ENCODE data around the gene ZBP1. TPM values are rescaled to one million over a fixed set of nuclear protein-coding genes. Genes with fewer than 3 reads are reported as not detected.

The ZBP1 gene
- total RNA-seq, 1 experiment from 2014 or later, result not detected

DNA sequence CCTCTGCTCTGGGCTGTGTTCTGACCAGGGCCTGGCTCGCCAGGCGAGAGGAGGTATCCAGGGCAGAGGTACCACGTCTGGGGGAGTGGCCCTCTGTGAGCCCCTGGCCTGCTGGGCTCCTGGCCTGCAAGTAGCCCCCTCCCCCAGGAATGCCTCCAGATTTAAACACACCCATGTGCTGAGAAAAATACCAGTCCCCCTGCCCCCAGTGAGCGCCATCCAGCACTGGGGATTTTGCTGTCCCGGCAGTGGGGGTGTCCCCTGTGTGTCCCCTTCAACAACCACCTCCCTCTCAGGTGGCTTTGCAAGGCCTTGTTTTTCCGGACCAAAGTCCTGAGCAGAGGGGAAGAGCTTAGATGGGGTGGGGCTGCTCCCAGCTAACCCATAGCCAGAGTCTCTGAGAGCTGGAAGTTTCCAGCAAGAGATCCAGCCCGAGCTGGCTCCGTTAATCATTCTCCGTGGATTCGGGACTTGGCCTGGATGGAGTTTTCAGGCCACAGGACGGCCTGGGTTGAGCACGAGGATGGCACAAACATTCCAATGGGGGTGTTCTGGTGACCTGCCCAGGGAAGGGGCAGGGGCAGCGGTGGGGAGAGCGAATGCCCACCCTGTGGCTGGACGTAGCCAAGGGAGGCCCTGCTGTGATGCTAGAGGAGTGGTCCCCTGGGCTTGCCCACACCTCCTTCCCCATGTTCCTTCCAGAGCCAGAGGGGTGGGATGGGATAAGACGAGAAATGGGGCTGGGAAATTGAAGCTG is 30.3 kb downstream of the ZBP1 start:
- H3K4me3 ChIP-seq (ENCODE audit: low read depth, low read length), result no peak overlapping the region
- DNase-seq, result no peak
- peaks cover 4% of the 10 kb centered on the region; the same call in 1 of the 2 replicates for H3K4me1 ChIP-seq
- no peaks in the 10 kb centered on the region for H3K27me3 ChIP-seq (replicated peaks; ENCODE audit: control insufficient read depth, insufficient read depth, low read length)
- TF ChIP-seq CTCF (IDR thresholded peaks at IDR 0.05; ENCODE audit: insufficient read depth in 1 of 2, low read depth in 1 of 2, low read length in 1 of 2, severe bottlenecking in 1 of 2, unreplicated experiment in 1 of 2), result no peak
- intact Hi-C loops (cut with micrococcal nuclease; ENCODE audit: unreplicated experiment), result loop anchor here (10.0 kb wide), 1 partner anchor 205 kb away; no protein-coding TSS in a partner anchor
- no peaks in the 10 kb centered on the region for H3K36me3 ChIP-seq (ENCODE audit: control insufficient read depth, insufficient read depth, low read length)
- no peaks in the 10 kb centered on the region for H3K9me3 Mint-ChIP-seq (ENCODE audit: unreplicated experiment)
- CTCF ChIA-PET, result interaction anchor here (1.5 kb wide), 1 partner anchor 77 kb away, joined by 4 read pairs; no protein-coding TSS in a partner anchor
- H3K36me3 Mint-ChIP-seq (ENCODE audit: insufficient read depth, unreplicated experiment), result no peaks in the 10 kb centered on the region
- H3K4me3 Mint-ChIP-seq (ENCODE audit: unreplicated experiment), result no peak overlapping the region
- BruUV-seq (replicated peaks), result no TSS peak
- POLR2A ChIA-PET, result no interaction called here
- peaks cover 9% of the 10 kb centered on the region for H3K9me3 ChIP-seq
- peaks cover 3% of the 10 kb centered on the region for H3K27me3 Mint-ChIP-seq (ENCODE audit: insufficient read depth, unreplicated experiment)
- H3K27ac Mint-ChIP-seq (ENCODE audit: unreplicated experiment), result no peak overlapping the region
- no peaks in the 10 kb centered on the region for H3K4me1 Mint-ChIP-seq (ENCODE audit: low read depth, unreplicated experiment)

GRCh38 chr20:57589123-57589727 is 31.0 kb downstream of the ZBP1 start:
- peaks cover 9% of the 10 kb centered on the region for H3K9me3 ChIP-seq
- Mint-ChIP-seq H3K36me3 (ENCODE audit: insufficient read depth, unreplicated experiment) (no peaks in the 10 kb centered on the region), H3K9me3 (ENCODE audit: unreplicated experiment) (no peaks in the 10 kb centered on the region), H3K27me3 (ENCODE audit: insufficient read depth, unreplicated experiment) (peaks cover 6% of the 10 kb centered on the region), H3K4me1 (ENCODE audit: low read depth, unreplicated experiment) (no peaks in the 10 kb centered on the region), H3K4me3 (ENCODE audit: unreplicated experiment) (no peak overlapping the region), H3K27ac (ENCODE audit: unreplicated experiment) (no peak overlapping the region)
- H3K27me3 ChIP-seq (replicated peaks; ENCODE audit: control insufficient read depth, insufficient read depth, low read length), result no peaks in the 10 kb centered on the region
- ChIA-PET CTCF (interaction anchor here (1.5 kb wide), 1 partner anchor 77 kb away, joined by 4 read pairs; no protein-coding TSS in a partner anchor), POLR2A (no interaction called here)
- intact Hi-C loops (cut with micrococcal nuclease; ENCODE audit: unreplicated experiment), result no loop called here
- DNase-seq, result no peak
- H3K4me3 ChIP-seq (ENCODE audit: low read depth, low read length), result no peak overlapping the region
- H3K36me3 ChIP-seq (ENCODE audit: control insufficient read depth, insufficient read depth, low read length), result no peaks in the 10 kb centered on the region
- peaks cover 4% of the 10 kb centered on the region; the same call in 1 of the 2 replicates for H3K4me1 ChIP-seq
- no TSS peak for BruUV-seq (replicated peaks)
- no peak for TF ChIP-seq CTCF (IDR thresholded peaks at IDR 0.05; ENCODE audit: insufficient read depth in 1 of 2, low read depth in 1 of 2, low read length in 1 of 2, severe bottlenecking in 1 of 2, unreplicated experiment in 1 of 2)

- POLR2A ChIA-PET, result no interaction called here
- Histone ChIP-seq H3K9me3 (peaks cover 9% of the 10 kb centered on the region), H3K27me3 (replicated peaks; ENCODE audit: control insufficient read depth, insufficient read depth, low read length) (no peaks in the 10 kb centered on the region), H3K4me1 (peaks cover 4% of the 10 kb centered on the region; the same call in 1 of the 2 replicates), H3K36me3 (ENCODE audit: control insufficient read depth, insufficient read depth, low read length) (no peaks in the 10 kb centered on the region), H3K4me3 (ENCODE audit: low read depth, low read length) (no peak overlapping the region)
- no TSS peak for BruUV-seq (replicated peaks)
- intact Hi-C loops (cut with micrococcal nuclease; ENCODE audit: unreplicated experiment), result no loop called here
- no peak for DNase-seq
- H3K4me1 Mint-ChIP-seq (ENCODE audit: low read depth, unreplicated experiment), result no peaks in the 10 kb centered on the region
- TF ChIP-seq CTCF (IDR thresholded peaks at IDR 0.05; ENCODE audit: insufficient read depth in 1 of 2, low read depth in 1 of 2, low read length in 1 of 2, severe bottlenecking in 1 of 2, unreplicated experiment in 1 of 2), result no peak
- CTCF ChIA-PET, result interaction anchor here (0.9 kb wide), 1 partner anchor 498 kb away, joined by 4 read pairs; no protein-coding TSS in a partner anchor
- H3K27ac Mint-ChIP-seq (ENCODE audit: unreplicated experiment), result no peak overlapping the region
- no peaks in the 10 kb centered on the region for H3K36me3 Mint-ChIP-seq (ENCODE audit: insufficient read depth, unreplicated experiment)
- H3K4me3 Mint-ChIP-seq (ENCODE audit: unreplicated experiment), result no peak overlapping the region
- H3K9me3 Mint-ChIP-seq (ENCODE audit: unreplicated experiment), result no peaks in the 10 kb centered on the region
- H3K27me3 Mint-ChIP-seq (ENCODE audit: insufficient read depth, unreplicated experiment), result peaks cover 6% of the 10 kb centered on the region
Measured at GRCh38 chr20:57588596-57588995, 31.6 kb downstream of the ZBP1 start.
